IgD-negative memory B cell (primary cell): ENCODE data around the gene SAT1. TPM values are rescaled to one million over a fixed set of nuclear protein-coding genes. Genes with fewer than 3 reads are reported as not detected.

ENCODE experiments used
- H3K27ac Mint-ChIP-seq, 3 donors: one replicate each; pipeline ENCODE4 v1.8.0; 2020 to 2022; ENCODE audit warnings: mild to moderate bottlenecking in 3 of 3, mixed read lengths in 3 of 3, moderate library complexity in 1 of 3
- H3K27me3 Mint-ChIP-seq: one replicate; pipeline ENCODE4 v1.8.0; 2021; ENCODE audit warnings: mixed read lengths
- H3K36me3 Mint-ChIP-seq: one replicate; pipeline ENCODE4 v1.8.0; 2020; ENCODE audit warnings: mild to moderate bottlenecking, mixed read lengths
- H3K4me1 Mint-ChIP-seq, 3 donors: one replicate each; pipeline ENCODE4 v1.8.0; 2020 to 2022; ENCODE audit warnings: mixed read lengths in 3 of 3, mild to moderate bottlenecking in 1 of 3
- H3K4me3 Mint-ChIP-seq, 4 donors: one replicate each; pipeline ENCODE4 v1.8.0; 2020 to 2022; ENCODE audit warnings: mild to moderate bottlenecking in 4 of 4, mixed read lengths in 4 of 4, moderate library complexity in 3 of 4
- H3K9me3 Mint-ChIP-seq, 3 donors: one replicate each; pipeline ENCODE4 v1.8.0; 2020 to 2021; ENCODE audit warnings: mixed read lengths in 3 of 3, mild to moderate bottlenecking in 1 of 3
- polyA plus RNA-seq: library from polyadenylated mRNA; unstranded; fragments of 300-500 nt; fragmentation: Illumina TruSeq; gene quantifications from one replicate; pipeline ENCODE4 v1.2.3, GENCODE V29; 2021

The SAT1 gene
- polyA plus RNA-seq, 1 donor from 2014 or later = 206 TPM

DNA sequence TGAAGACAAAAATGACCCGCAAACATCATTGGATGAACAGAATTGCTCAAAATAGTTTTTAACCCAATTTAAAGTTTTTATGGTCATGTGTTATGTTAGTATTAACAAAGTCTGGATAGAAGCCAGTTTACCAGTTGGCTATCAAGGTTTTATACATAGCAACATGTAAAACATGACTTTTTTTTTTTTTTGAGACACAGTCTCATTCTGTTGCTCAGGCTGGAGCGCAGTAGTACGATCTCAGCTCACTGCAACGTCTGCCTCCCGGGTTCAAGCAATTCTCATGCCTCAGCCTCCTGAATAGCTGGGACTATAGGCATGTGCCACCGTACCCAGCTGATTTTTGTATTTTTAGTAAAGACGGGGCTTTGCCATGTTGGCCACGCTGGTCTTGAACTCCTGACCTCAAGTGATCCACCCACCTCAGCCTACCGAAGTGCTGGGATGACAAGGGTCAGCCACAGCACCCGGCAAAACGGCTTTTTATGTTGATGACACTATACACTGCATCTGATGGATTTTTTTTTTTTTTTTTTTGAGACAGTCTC lies 3.4 kb downstream of the SAT1 start:
- no peaks in the 10 kb centered on the region for H3K36me3 Mint-ChIP-seq
- peak overlapping the region in 2 of 3 donors; percentile 27 to 58 for H3K27ac Mint-ChIP-seq
- H3K4me3 Mint-ChIP-seq = peak overlapping the region in 2 of 4 donors; percentile 58 to 93
- peaks cover 18 to 36% (median 28%) of the 10 kb centered on the region in 3 donors for H3K4me1 Mint-ChIP-seq
- no peaks in the 10 kb centered on the region for H3K9me3 Mint-ChIP-seq
- H3K27me3 Mint-ChIP-seq = no peaks in the 10 kb centered on the region

GRCh38 chrX:23787745-23788118 lies 4.8 kb downstream of the SAT1 start:
- Mint-ChIP-seq H3K27me3 (no peaks in the 10 kb centered on the region), H3K9me3 (no peaks in the 10 kb centered on the region), H3K27ac (no peak overlapping the region), H3K4me1 (peaks cover 13 to 25% (median 22%) of the 10 kb centered on the region in 3 donors), H3K4me3 (peak overlapping the region in 1 of 4 donors; percentile 22), H3K36me3 (no peaks in the 10 kb centered on the region)

GRCh38 chrX:23788521-23788920 lies 5.5 kb downstream of the SAT1 start:
- Mint-ChIP-seq H3K36me3 (no peaks in the 10 kb centered on the region), H3K4me1 (peaks cover 13 to 23% (median 22%) of the 10 kb centered on the region in 3 donors), H3K9me3 (no peaks in the 10 kb centered on the region), H3K27ac (no peak overlapping the region), H3K4me3 (peak overlapping the region in 1 of 4 donors; percentile 22), H3K27me3 (no peaks in the 10 kb centered on the region)

DNA sequence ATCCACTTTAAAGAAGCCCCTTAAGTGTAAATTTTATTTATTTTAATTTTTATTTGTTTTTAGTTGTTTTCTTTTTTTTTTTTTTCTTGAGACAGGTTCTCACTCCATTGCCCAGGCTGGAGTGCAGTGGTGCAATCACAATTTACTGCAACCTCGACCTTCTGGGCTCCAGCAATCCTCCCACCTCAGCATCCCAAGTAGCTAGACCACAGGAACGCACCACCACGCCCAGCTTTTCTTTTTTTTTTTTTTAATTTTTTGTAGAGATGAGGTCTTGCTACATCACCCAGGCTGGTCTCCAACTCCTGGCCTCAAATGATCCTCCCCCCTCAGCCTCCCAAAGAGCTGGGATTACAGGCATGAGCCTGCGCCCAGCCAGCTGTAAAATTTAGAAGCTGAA lies 6.0 kb downstream of the SAT1 start:
- Mint-ChIP-seq H3K36me3 (no peaks in the 10 kb centered on the region), H3K4me1 (peaks cover 13 to 22% (median 19%) of the 10 kb centered on the region in 3 donors), H3K27me3 (no peaks in the 10 kb centered on the region), H3K27ac (no peak overlapping the region), H3K9me3 (no peaks in the 10 kb centered on the region), H3K4me3 (no peak overlapping the region)

- H3K9me3 Mint-ChIP-seq = no peaks in the 10 kb centered on the region
- H3K27me3 Mint-ChIP-seq = no peaks in the 10 kb centered on the region
These were observed 6.6 kb downstream of the SAT1 start for GRCh38 chrX:23789386-23790154.

GRCh38 chrX:23790155-23790497 lies 7.2 kb downstream of the SAT1 start:
- H3K27ac Mint-ChIP-seq = no peak overlapping the region
- no peaks in the 10 kb centered on the region for H3K27me3 Mint-ChIP-seq
- H3K9me3 Mint-ChIP-seq = no peaks in the 10 kb centered on the region
- peaks cover 8 to 11% (median 9%) of the 10 kb centered on the region in 3 donors for H3K4me1 Mint-ChIP-seq
- H3K36me3 Mint-ChIP-seq = no peaks in the 10 kb centered on the region
- H3K4me3 Mint-ChIP-seq = no peak overlapping the region

More at GRCh38 chrX:23789386-23790154, 6.6 kb downstream of the SAT1 start:
- Mint-ChIP-seq H3K36me3 (no peaks in the 10 kb centered on the region), H3K27ac (no peak overlapping the region), H3K4me1 (peaks cover 12 to 15% (median 13%) of the 10 kb centered on the region in 3 donors), H3K4me3 (no peak overlapping the region)

GRCh38 chrX:23792861-23793553 lies 10.0 kb downstream of the SAT1 start:
- Mint-ChIP-seq H3K9me3 (no peaks in the 10 kb centered on the region), H3K27ac (peak overlapping the region in 1 of 3 donors; percentile 87), H3K36me3 (no peaks in the 10 kb centered on the region), H3K4me3 (no peak overlapping the region), H3K27me3 (no peaks in the 10 kb centered on the region), H3K4me1 (peaks cover 0 to 3% (median 0%) of the 10 kb centered on the region in 3 donors)

DNA sequence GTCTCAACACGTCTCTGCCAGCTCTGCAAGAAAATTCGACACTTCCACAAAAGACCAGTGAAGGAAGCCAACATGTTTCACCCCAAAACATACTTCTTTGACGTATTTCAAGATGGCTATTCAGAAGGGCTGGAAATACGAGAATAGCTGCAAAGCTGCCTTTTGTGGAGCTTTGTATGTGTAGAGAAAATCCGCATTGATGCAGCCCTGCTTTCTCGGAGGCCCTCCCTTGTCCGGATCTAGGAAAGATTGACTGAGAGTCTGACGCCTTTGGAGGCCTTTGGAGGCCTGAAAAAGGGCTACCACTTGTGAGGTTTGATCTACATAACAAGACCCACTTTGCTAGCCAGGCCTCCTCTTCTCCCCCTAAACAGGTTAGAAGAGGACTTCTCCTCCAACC lies 12.2 kb downstream of the SAT1 start:
- Mint-ChIP-seq H3K27ac (no peak overlapping the region), H3K36me3 (no peaks in the 10 kb centered on the region), H3K9me3 (no peaks in the 10 kb centered on the region), H3K4me3 (no peak overlapping the region), H3K27me3 (peaks cover 1% of the 10 kb centered on the region), H3K4me1 (no peaks in the 10 kb centered on the region)

- H3K36me3 Mint-ChIP-seq = no peaks in the 10 kb centered on the region
- H3K4me3 Mint-ChIP-seq = no peak overlapping the region
- H3K4me1 Mint-ChIP-seq = peaks cover under 1 to 5% (median 3%) of the 10 kb centered on the region in 3 donors
- no peak overlapping the region for H3K27ac Mint-ChIP-seq
- H3K27me3 Mint-ChIP-seq = peaks cover 1% of the 10 kb centered on the region
- no peaks in the 10 kb centered on the region for H3K9me3 Mint-ChIP-seq
These were observed 14.6 kb downstream of the SAT1 start for GRCh38 chrX:23797371-23798128.

DNA sequence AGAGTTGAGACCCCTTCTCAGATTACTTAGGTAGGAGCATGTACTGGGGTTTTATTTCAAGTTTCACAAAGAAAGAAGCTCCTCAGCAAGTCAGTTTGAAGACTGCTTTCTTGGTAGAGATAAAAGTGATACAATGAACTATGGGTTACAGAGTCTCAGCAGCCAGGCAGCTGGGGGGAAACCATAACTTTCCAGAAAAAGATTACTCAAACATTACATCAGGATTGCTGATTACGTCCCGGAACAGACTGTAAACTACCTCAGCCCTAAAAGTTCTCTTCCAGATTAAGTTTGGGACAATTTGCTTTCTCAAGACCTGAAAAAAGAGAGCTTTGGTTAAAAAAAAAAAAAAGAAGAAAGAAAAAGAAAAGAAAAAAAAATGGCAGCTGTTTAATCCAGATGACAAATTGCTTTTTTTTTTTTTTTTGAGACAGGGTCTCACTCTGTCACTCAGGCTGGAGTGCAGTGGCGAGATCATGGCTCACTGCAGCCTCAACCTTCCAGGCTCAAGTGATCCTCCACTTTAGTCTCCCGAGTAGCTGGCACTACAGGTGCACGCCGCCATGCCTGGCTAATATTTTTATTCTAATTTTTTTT lies 16.6 kb downstream of the SAT1 start:
- H3K9me3 Mint-ChIP-seq = no peaks in the 10 kb centered on the region

GRCh38 chrX:23802431-23802830 lies 19.5 kb downstream of the SAT1 start:
- Mint-ChIP-seq H3K36me3 (no peaks in the 10 kb centered on the region), H3K4me3 (no peak overlapping the region), H3K27ac (no peak overlapping the region), H3K4me1 (peaks cover 6 to 7% (median 6%) of the 10 kb centered on the region in 3 donors), H3K9me3 (no peaks in the 10 kb centered on the region), H3K27me3 (peaks cover 1% of the 10 kb centered on the region)

More for the DNA sequence above, 16.6 kb downstream of the SAT1 start:
- peaks cover 1% of the 10 kb centered on the region for H3K27me3 Mint-ChIP-seq
- peaks cover 2 to 6% (median 4%) of the 10 kb centered on the region in 3 donors for H3K4me1 Mint-ChIP-seq
- H3K4me3 Mint-ChIP-seq = no peak overlapping the region
- H3K36me3 Mint-ChIP-seq = no peaks in the 10 kb centered on the region
- no peak overlapping the region for H3K27ac Mint-ChIP-seq

DNA sequence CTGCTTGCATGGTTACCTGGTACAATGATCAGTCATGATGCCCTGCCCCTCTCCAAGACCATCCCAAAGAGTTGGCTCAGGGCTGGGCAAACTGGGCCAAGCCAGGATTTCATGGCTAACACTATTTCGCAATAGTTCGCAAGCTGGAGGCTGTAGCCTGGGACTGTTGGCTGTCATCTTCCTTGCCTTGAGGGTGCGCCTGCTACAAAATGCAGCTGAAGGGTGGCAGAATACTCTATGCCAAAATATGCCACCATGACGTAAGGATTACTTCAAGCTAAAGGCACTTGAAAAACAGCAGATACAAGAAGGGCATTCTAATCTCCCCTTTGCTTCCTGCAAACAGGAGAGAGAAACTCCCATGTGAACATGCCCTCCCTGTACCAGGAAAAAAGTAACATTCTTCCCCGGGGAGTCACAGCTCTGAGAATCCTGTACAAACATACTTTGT lies 21.0 kb downstream of the SAT1 start:
- H3K36me3 Mint-ChIP-seq = no peaks in the 10 kb centered on the region
- H3K4me3 Mint-ChIP-seq = no peak overlapping the region
- no peaks in the 10 kb centered on the region for H3K9me3 Mint-ChIP-seq
- peaks cover 1% of the 10 kb centered on the region for H3K27me3 Mint-ChIP-seq
- peak overlapping the region in 1 of 3 donors; percentile 91 for H3K27ac Mint-ChIP-seq
- peaks cover 6 to 9% (median 7%) of the 10 kb centered on the region in 3 donors for H3K4me1 Mint-ChIP-seq

- Mint-ChIP-seq H3K27me3 (peaks cover 1% of the 10 kb centered on the region), H3K9me3 (no peaks in the 10 kb centered on the region), H3K4me1 (peaks cover 6 to 10% (median 7%) of the 10 kb centered on the region in 3 donors), H3K4me3 (no peak overlapping the region), H3K27ac (peak overlapping the region in 1 of 3 donors; percentile 91), H3K36me3 (no peaks in the 10 kb centered on the region)
These were observed 21.6 kb downstream of the SAT1 start for GRCh38 chrX:23804578-23804977.

GRCh38 chrX:23805389-23805788 lies 22.4 kb downstream of the SAT1 start:
- H3K36me3 Mint-ChIP-seq = no peaks in the 10 kb centered on the region
- no peak overlapping the region for H3K4me3 Mint-ChIP-seq
- no peak overlapping the region for H3K27ac Mint-ChIP-seq
- H3K27me3 Mint-ChIP-seq = no peaks in the 10 kb centered on the region
- H3K9me3 Mint-ChIP-seq = no peaks in the 10 kb centered on the region
- peaks cover 6 to 10% (median 7%) of the 10 kb centered on the region in 3 donors for H3K4me1 Mint-ChIP-seq
